M059J (cell line): ENCODE results near the gene ICAM2. TPM values are rescaled to one million over a fixed set of nuclear protein-coding genes. Genes with fewer than 3 reads are reported as not detected.

Source experiments
- DNase-seq: peaks from one replicate; pipeline ENCODE4 v3.0.0-alpha.2; 2012; ENCODE audit warnings: low read depth
- total RNA-seq: library from RNA; depleted of rRNA; stranded (reverse); fragments of >200 nt; shearing (Covaris generic); gene quantifications from 2 replicates; pipeline ENCODE4 v1.2.3, GENCODE V29; 2014

The ICAM2 gene
- total RNA-seq, 1 experiment from 2014 or later = 0.84 TPM

GRCh38 chr17:63975541-63976092, 44.8 kb downstream of the ICAM2 start:
- no peak for DNase-seq

- peak; percentile 86 for DNase-seq
These were observed 45.7 kb downstream of the ICAM2 start for GRCh38 chr17:63974594-63975192.

DNA sequence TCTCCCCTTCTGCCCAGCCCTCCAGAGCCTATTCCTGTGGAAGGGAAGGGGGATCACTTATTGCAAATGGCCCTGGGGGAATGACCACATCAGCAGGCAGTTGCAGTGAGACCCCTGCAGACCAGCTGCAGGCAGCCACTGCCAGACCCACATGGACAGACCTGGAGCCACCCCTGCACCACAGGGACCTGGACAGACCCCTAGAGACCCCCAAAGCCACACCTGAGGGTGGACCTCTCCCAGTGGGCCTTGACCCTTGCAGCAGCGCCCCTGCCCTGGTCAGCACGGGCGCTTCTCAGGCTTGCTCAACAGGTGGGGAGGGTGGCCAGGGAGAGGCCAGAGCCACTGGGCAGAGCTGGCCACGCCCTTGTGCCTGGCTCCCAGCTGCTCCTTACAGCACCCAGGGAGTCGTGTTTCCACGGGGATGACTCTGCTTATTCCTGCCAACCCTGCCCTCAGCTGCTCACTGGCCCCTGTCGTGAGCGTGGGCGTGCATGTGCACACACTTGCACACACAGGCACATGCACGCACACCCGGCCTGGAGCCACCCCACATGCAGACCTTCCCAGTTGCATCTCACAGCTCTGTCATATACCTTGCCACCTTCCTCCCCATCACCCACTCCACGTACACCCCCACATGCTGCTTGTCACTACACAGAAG, 46.4 kb downstream of the ICAM2 start:
- peak; percentile 44 for DNase-seq

- no peak for DNase-seq
These were observed 47.2 kb downstream of the ICAM2 start for GRCh38 chr17:63973247-63973646.

DNA sequence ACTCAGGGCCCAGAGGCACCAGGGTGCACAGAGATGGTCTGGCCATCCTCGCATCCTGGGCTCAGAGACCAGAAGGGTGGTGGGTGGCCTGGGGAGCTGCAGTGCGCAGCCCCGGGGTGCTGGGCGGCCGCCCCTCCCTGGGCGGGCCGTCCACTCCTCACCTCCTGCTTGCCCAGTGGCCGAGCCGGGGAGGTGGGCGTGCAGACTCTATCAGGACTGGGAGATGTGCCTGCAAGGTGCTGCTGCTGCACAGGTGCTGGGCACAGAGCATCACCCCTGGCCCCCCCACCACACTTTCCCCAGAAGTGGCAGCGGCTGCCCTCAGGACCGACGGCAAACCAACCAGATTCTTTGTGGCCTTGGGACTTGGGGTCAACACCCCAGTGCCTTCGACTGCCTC, 47.6 kb downstream of the ICAM2 start, which contains the start of gene SCN4A:
Gene SCN4A, minus strand, starts transcription at position 123 of the 400 bp plus-strand sequence. Its CDS starts 77 bp downstream, at position 46.
- no peak for DNase-seq

- DNase-seq = no peak
These were observed 51.2 kb downstream of the ICAM2 start for GRCh38 chr17:63969278-63969677.

DNA sequence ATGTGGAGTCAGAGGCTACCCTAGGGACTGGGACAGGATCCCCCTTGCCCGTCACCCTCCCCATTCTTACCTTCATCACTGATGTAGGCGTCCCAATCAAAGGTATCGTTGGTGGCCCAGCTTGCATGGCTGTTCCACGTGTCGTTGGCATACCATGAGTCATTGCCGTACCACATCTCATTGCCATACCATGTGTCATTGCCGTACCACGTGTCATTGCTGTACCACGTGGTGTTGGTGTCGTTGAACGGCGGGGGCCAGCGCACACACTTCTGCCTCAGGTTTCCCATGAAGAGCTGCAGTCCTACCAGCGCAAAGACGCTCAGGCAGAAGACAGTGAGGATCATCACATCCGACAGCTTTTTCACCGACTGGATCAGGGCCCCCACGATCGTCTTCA, 52.5 kb downstream of the ICAM2 start:
- peak; percentile 15 for DNase-seq

GRCh38 chr17:63966646-63967264, 53.7 kb downstream of the ICAM2 start:
- DNase-seq = no peak

- no peak for DNase-seq
These were observed 57.3 kb downstream of the ICAM2 start for GRCh38 chr17:63963123-63963522.

DNA sequence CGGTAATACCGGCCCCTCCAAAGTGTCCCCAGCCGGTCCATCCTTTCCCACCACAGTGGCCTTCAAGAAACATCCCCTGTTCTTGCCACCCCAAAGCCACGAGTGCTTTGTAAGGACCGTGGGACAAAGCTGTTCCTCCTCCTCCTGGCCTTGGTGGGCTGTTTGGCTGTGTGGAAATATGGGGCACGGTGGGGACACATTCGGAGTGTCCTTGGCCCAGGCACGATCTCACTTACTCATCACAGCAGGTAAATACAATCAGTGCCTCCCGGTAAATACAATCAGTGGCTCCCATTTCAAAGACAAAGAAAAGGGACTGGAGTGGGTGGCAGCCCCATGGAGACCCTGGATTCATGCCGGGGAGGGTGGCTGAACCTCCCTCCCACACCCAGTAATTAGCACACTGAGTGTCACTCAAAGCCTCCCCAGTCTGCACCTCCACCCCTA, 58.1 kb downstream of the ICAM2 start:
- no peak for DNase-seq

GRCh38 chr17:63961355-63962212, 58.8 kb downstream of the ICAM2 start:
- peak; percentile 18 for DNase-seq

GRCh38 chr17:63960430-63960829, 60.0 kb downstream of the ICAM2 start:
- DNase-seq = no peak

- no peak for DNase-seq
These were observed 60.4 kb downstream of the ICAM2 start for GRCh38 chr17:63960006-63960405.

DNA sequence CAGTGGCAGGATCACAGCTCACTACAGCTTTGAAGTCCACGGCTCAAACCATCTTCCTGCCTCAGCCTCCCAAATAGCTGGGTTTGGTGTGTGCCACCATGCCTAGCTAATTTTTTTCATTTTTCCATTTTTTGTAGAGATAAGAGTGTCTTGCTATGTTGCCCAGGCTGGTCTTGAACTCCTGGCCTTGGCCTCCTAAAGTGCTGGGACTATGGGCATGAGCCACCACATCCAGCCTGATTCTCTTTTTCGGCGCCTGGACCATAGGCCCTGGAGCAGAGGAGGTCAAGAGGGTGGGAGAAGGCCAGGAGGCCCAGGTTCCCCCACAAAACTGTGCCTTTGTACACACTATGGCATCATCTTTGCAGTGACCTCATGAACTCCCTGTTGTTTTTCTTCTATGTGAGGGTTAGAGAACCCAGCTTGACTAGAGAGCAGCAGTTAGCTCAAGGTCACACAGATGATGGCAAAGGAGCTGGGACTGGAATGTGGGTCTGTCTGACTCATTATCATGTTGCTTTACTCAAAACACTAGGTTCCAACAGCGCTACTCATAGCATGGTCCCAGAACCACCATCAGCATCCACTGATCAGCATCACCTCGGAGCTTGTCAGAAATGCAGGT, 64.0 kb downstream of the ICAM2 start:
- DNase-seq = peak; percentile 48

- DNase-seq = no peak
These were observed 64.6 kb downstream of the ICAM2 start for GRCh38 chr17:63955791-63956190.

DNA sequence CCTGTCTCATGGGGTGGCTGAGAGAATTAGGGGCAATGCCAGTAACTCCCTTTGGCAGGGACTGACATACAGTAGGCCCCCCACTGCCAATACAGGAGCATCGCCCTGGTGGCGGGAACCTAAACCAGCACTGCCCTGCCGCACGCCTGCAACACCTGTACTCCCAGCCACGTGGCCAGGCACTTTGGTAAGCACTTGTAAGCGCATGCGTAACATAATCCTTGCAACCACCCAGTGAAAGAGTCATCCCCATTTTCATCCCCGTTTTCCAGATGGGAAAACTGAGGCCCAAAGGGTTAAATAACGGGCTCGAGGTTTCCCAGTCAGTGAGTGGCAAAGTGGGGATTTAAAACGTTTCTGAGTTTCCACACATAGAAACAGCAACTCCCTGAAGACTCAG, 65.2 kb downstream of the ICAM2 start:
- no peak for DNase-seq

- DNase-seq = no peak
These were observed 65.9 kb downstream of the ICAM2 start for GRCh38 chr17:63954402-63955063.
